HG03432 (cell line): ENCODE results near the gene TUBGCP3.
A peak's percentile ranks its signal among the peaks of the same experiment; 100 is the strongest.
"Not testable (repeated sequence)": the region's sequence is repeated elsewhere in the genome, so short reads cannot be mapped to it uniquely, and the experiment has no call there.

ENCODE experiments used
- ATAC-seq: cut with Tn5 transposase; IDR thresholded peaks from one replicate; pipeline ENCODE4 v1.9.1; 2021; ENCODE audit warnings: mild to moderate bottlenecking, moderate library complexity; ENCODE audit not compliant: unreplicated experiment

The TUBGCP3 gene

GRCh38 chr13:112587764-112588489 lies at the start of gene TUBGCP3:
Gene TUBGCP3 (minus strand): TSS chr13:112588153. CDS start chr13:112587980, 173 bp downstream.
- ATAC-seq: peak; percentile 88

- no peak for ATAC-seq
Observed at GRCh38 chr13:112637017-112637801, 49.3 kb upstream of the TUBGCP3 start.

GRCh38 chr13:112636401-112636975 lies 48.5 kb upstream of the TUBGCP3 start:
- no peak for ATAC-seq

GRCh38 chr13:112635323-112635722 lies 47.4 kb upstream of the TUBGCP3 start:
- ATAC-seq: no peak

- ATAC-seq: no peak
Observed at GRCh38 chr13:112634102-112634501, 46.1 kb upstream of the TUBGCP3 start.

- not testable (repeated sequence) for ATAC-seq
Observed at GRCh38 chr13:112630226-112630625, 42.3 kb upstream of the TUBGCP3 start.

GRCh38 chr13:112629161-112629560 lies 41.2 kb upstream of the TUBGCP3 start:
- ATAC-seq: no peak

GRCh38 chr13:112627613-112628012 lies 39.7 kb upstream of the TUBGCP3 start:
- not testable (repeated sequence) for ATAC-seq

GRCh38 chr13:112627161-112627560 lies 39.2 kb upstream of the TUBGCP3 start:
- ATAC-seq: no peak

- ATAC-seq: no peak
Observed at GRCh38 chr13:112626761-112627160, 38.8 kb upstream of the TUBGCP3 start.

GRCh38 chr13:112626124-112626523 lies 38.2 kb upstream of the TUBGCP3 start:
- no peak for ATAC-seq

GRCh38 chr13:112625698-112626097 lies 37.7 kb upstream of the TUBGCP3 start:
- ATAC-seq: no peak

GRCh38 chr13:112624602-112625430 lies 36.9 kb upstream of the TUBGCP3 start:
- ATAC-seq: no peak

- ATAC-seq: no peak
Observed at GRCh38 chr13:112624040-112624439, 36.1 kb upstream of the TUBGCP3 start.

GRCh38 chr13:112623051-112623711 lies 35.2 kb upstream of the TUBGCP3 start:
- ATAC-seq: no peak

GRCh38 chr13:112622375-112622774 lies 34.4 kb upstream of the TUBGCP3 start:
- ATAC-seq: no peak

GRCh38 chr13:112619730-112620631 lies 32.0 kb upstream of the TUBGCP3 start:
- no peak for ATAC-seq

- no peak for ATAC-seq
Observed at GRCh38 chr13:112618501-112618900, 30.5 kb upstream of the TUBGCP3 start.

GRCh38 chr13:112617754-112618375 lies 29.9 kb upstream of the TUBGCP3 start:
- ATAC-seq: no peak
